Suprapubic skin (tissue), 4 donors: ENCODE data around the gene ANKRD11.

Experiments
- CTCF ChIP-seq, 2 donors: fragments of 200-600 bp in 1 of 2; fragments of 450-650 bp in 1 of 2; sonication (generic) in 1 of 2; IDR thresholded peaks; one replicate each; pipeline ENCODE4 v1.5.1; 2016 to 2019; ENCODE audit warnings: antibody characterized with exemption in 2 of 2, mild to moderate bottlenecking in 1 of 2, moderate library complexity in 1 of 2
- EP300 ChIP-seq: sonication (generic); formaldehyde crosslinking; IDR thresholded peaks from one replicate; pipeline ENCODE4 v1.6.1; 2017; ENCODE audit warnings: antibody characterized with exemption
- POLR2AphosphoS5 ChIP-seq, 3 donors: sonication (generic); formaldehyde crosslinking; IDR thresholded peaks; one replicate each; pipeline ENCODE4 v1.6.1; 2017; ENCODE audit warnings: antibody characterized with exemption in 3 of 3

DNA sequence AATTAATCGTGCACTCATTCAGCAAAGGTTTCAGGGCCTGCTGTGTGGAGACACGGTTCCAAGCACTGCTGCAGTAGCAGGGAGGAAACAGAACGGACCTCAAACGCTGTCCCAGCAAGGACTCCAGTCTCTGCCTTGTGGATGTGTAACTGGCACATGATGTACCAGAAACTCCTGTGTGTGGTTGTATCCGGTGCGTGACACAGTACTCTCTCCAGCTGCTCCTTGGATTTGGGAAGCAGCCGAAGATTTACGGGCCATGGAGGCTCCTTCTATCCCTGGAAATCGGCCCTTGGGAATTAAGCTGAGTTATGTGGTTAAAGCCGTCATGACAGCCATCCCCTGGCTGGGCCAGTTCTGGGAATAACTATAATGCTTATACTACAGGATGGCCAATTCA is 8.5 kb upstream of the ANKRD11 start:
- TF ChIP-seq CTCF (IDR thresholded peaks at IDR 0.05), result no peak
- no peak for TF ChIP-seq POLR2AphosphoS5 (IDR thresholded peaks at IDR 0.05)
- TF ChIP-seq EP300, result no peak
